Measurements from ENCODE around the gene OPN4.

DNA sequence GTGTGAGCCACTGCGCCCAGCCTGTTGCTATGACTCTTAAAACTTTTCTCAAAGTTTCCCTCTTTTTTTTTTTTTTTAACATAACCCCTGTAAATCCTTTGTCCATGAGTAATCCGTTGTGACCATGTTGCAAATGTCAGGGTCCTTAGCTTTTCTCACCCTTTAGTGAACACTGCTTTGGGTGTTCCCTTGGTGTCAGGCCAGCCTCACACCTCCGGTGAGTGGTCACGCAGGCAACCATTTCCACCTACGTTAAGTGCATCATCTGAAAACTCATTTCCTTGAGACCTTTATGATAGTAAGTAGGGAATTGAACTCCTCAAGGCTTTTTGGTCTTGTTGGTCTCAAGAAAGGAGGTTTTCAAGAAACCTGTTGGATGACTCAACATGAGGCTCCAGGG lies 41.3 kb upstream of the OPN4 start:
- TF ChIP-seq EZH2 (IDR thresholded peaks at IDR 0.05; ENCODE audit: insufficient read depth, poor library complexity, severe bottlenecking) (no peak), EZH2phosphoT487 (IDR thresholded peaks at IDR 0.05; ENCODE audit: insufficient read depth, low read depth) (no peak)
